Activated CD4-positive, alpha-beta T cell treated with anti-CD3 and anti-CD28 coated beads, Interleukin-2, amount 50 U/mL, for 48 hours (primary cell): ENCODE results near the gene MPEG1.

Experiments
- DNase-seq, 2 experiments: peaks; one replicate each; pipeline ENCODE4 v3.0.0-alpha.2; 2020

MPEG1 gene

DNA sequence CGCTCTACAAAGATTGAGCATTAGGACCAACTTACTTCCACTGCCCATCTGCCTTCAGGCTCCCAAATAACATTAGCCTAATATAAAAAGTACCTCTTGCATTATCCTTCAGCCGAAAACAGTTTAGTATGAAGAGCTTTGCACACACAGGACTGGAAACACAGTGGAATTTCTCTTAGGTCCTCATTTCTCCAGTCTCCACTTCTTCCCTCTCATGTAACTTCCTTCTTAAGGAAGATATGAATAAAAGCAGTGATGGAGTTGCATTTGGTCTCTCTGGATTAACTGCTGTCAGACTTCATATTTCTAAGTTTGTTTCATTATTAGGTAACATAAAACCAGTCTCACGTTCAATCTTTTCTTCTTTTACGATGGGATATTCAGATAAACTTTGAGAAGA is 5.6 kb upstream of the MPEG1 start:
- DNase-seq: no peak

- DNase-seq: peak in 1 of 2 experiments; percentile 14
These were observed 4.2 kb upstream of the MPEG1 start for GRCh38 chr11:59216641-59217564.

DNA sequence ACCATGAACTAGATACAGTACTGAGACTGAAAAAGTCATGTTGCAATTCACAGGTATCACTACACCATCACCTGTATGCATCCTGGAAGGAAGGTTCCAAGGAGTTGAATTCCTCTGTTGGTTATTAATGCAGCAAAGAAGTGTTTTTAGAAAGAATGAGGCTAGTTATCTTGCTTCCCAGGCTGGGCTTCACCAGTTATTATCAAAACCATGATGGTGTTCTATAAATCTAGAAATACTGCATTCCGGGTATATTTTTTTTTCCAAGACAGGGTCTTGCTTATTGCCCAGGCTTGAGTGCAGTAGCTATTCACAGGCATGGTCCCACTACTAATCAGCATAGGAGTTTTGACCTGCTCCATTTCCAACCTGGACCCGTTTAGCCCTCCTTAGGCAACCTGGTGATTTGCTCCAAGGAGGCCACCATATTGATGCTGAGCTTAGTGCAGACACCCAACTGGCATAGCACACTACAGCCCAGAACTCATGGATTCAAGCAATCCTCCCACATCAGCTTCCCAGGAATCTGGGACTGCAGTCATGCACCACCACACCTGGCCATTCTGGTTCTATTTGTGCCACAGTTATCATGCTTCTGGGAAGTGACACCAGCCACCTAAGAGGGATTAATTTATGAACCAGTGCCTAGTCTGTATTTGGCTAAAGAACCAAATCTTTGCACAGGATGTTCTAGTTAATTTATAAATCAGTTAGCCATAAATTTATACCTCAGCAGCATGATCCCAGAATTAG is 1.6 kb upstream of the MPEG1 start:
- no peak for DNase-seq

DNA sequence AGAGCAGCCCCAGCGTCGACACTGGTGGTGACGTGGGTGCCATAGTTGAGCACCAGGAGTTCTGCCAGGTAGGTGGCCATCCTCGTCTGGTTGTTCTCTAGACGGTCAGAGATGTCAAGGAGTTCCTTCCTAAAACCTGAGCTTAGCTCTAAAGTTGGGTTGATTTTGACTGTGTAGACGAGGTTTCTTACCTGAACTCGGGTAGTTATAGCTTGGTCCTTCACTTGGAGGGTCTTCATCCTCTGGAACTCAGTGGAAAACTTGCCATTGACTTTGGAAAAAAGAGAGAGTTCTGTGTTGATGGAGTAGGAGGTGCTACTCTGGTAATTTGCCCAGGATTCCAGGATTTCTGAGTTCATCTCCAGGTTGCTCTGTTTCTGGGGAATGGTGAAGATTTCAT is 505 bp downstream of the MPEG1 start:
- DNase-seq: no peak

GRCh38 chr11:59208956-59209355 is 3.8 kb downstream of the MPEG1 start:
- DNase-seq: peak; percentile 10 to 43

DNA sequence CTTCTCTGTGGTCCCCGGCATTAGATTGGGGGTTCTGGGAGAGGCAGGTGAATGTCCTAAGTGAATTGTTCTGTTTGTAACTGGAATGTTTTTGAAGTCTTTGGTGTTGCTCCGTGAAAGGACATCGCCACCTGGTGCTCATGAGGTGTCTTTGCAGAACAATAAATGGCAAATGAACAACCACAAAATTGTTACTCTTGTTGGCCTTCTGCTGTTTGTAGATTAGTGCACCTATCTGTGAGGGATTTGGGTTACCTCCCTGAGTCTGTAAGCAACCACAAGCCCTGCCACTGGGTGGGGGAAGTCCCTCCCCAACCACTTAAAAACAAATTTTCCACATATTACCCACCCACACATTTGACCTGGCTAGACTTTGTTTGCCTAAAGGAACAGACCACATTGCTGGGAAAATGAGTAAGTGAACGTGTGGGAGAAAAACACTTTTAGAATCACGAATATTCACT is 4.7 kb downstream of the MPEG1 start:
- DNase-seq: peak; percentile 47 to 59

- DNase-seq: peak; percentile 10 to 32
These were observed 6.1 kb downstream of the MPEG1 start for GRCh38 chr11:59206635-59207034.

DNA sequence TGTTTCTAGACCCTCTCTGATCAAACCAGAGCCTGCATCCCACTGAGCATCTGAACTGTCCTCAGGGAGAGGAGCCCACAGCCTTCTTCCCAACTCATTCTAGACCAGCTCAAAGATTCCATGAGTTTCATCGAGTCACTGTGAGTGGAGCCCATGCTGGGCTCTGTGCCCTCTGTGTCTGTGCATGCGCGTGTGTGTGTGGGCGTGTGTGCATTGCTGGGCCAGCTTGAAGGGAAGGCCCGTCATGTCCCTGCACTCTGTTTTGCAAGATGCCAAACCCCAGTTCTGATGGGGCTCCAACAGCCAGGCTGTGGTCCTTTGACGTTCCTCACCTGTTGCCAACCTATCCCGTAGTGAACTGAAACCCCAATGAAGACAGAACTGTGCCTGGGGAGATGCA is 7.1 kb downstream of the MPEG1 start:
- DNase-seq: no peak

- no peak for DNase-seq
These were observed 8.0 kb downstream of the MPEG1 start for GRCh38 chr11:59204746-59205145.

DNA sequence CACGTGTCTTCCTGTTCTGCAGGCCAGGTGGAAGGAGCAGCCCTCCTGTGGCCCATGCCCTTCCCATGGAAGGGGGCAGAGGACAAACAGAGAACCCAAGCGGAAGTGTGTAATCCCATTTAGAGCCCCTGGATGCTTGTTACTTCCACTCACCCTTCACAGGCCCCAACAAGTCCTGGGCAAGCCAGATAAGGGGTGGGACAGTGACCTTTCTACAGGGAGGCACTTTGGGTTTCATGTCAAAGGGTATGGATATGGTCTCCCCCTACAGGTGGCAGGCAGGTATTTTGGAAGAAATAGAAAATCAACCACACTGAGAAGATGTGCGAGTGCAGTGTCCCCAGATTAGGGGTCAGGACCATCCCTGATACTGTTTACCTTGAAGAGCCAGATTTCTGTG is 11.4 kb downstream of the MPEG1 start:
- DNase-seq: no peak

DNA sequence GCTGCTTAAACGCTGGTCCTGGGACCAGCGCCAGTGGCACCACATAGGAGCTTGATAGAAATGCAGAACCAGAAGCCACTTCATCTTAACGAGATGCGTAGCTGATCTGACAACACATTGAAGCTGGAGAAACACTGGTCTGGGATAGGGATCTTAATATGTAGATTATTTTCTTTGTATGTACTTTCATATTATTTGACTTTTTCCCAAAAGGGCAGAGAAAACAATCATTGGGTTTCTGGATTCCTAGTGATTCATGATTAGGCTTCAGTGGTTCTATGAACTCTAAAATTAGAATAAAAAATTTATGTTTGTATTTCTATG is 12.3 kb downstream of the MPEG1 start:
- DNase-seq: no peak

- peak; percentile 25 to 37 for DNase-seq
These were observed 12.9 kb downstream of the MPEG1 start for GRCh38 chr11:59199546-59200422.

DNA sequence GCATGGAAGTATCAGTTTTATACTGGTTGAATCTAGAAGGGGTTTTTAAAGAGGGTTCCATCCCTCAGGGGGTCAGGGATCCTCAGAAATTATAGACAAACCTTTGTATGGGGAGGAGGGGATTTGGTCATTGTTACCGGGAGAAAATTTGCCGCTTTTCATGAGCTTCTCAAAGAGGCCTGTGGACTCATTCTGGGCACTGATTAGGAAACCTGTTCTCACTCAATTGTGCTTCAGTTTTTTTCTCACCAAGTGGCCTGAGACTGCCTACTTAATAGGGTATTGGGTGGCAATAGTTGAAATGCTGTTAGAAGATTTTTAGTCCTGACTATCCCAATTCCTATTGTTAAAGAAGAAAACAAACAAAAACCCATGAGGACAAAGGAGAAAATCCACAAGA is 14.0 kb downstream of the MPEG1 start:
- DNase-seq: no peak

DNA sequence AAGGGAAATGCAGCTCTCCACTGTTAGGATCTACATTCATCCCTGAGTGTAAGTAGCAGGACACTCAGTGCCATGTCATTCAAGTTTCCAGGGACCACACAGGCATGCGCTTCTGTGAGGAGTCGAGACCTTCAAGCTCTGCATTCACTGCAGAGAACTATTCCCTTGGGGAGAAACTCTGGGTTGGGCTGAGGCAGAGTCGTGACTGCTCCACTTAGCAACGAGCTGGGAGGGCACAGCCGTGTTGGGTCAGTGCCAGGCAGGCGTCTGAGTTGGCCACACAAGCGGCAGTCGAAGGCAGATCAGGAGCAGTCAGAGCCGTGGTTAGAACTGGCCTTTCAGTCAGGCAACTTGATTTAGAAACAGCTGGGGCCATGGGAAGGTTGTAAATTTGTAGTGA is 14.7 kb downstream of the MPEG1 start:
- DNase-seq: no peak

DNA sequence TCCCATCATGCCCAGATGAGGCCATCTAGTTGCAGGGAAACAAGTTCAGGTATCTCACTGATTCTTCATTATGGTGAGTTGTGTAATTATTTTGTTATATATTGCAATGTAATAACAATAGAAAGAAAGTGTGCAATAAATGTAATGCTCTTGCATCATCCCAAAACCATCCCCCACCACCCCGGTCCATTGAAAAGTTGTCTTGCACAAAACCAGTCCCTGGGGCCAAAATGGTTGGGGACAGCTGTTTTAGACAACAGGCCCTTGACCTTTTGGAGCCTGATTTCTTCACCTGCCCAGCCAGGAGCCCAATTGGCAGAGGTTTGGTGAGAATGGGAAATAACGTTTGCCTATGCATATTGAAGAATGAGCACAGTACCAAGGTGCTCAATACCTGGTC is 15.9 kb downstream of the MPEG1 start:
- no peak for DNase-seq

- DNase-seq: no peak
These were observed 17.1 kb downstream of the MPEG1 start for GRCh38 chr11:59195586-59195985.

- no peak for DNase-seq
These were observed 19.1 kb downstream of the MPEG1 start for GRCh38 chr11:59193587-59194130.

- no peak for DNase-seq
These were observed 20.2 kb downstream of the MPEG1 start for GRCh38 chr11:59192446-59193020.

DNA sequence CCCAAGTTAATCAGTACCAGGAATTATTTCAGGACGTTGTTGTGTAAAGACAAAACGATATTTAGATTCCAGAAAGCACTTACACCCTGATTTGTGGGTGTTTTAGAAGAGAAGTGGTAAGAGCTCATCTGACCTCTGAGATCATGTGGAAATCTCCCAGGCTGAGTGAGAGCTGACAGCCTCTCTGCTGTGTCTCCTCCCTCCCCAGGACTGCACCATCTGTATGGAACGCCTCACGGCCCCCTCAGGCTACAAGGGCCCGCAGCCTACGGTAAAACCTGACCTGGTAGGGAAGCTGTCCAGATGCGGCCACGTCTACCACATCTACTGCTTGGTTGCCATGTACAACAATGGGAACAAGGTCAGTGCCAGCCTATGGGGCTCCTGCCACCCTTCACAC is 20.8 kb downstream of the MPEG1 start:
- DNase-seq: no peak

DNA sequence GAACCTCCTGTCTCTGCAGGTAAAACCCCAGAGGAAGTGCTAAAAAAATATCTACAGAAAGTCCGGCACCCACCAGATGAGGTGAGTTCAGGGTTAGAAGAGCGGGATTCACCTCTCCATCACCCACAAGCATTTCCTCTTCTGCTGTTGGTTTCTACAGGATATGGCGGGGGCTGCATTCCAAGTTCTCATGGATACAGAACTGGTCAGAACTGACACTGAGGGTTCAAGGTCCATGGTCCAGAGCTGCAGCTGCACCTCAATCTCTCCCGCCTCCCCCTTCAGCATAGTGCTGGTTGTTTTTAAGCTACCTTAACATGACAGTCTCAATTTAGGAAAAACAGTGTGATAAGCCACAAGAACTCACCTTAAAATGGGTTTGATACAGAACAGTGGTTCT is 21.6 kb downstream of the MPEG1 start:
- DNase-seq: no peak

- no peak for DNase-seq
These were observed 22.7 kb downstream of the MPEG1 start for GRCh38 chr11:59189986-59190385.

- no peak for DNase-seq
These were observed 23.8 kb downstream of the MPEG1 start for GRCh38 chr11:59188954-59189353.

- DNase-seq: no peak
These were observed 25.1 kb downstream of the MPEG1 start for GRCh38 chr11:59187587-59187986.
